Measurements from ENCODE around the gene ZXDA.

ZXDA gene

DNA sequence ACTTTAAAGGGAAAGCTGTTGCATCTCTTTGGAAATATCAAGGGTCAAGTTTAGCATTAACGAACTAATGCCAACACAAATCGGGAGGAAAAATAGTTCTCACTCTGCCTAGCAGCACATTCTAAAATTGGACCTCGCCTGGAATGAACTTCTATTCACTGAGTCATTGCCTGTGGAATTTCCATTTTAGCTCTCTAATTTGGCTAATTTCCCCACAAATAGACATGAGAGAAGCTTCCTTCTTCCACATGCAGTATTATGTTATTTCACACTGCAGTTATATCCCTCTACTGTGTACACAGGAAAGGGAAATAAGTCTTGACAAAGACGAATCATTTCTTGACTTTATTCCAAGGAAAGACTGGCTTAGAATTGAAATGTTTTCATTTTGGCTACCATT is 9.3 kb downstream of the ZXDA start:
- Histone ChIP-seq H3K79me1 (ENCODE audit: low read length) (no peaks in the 10 kb centered on the region), H3K27ac (ENCODE audit: low read depth, low read length) (no peak overlapping the region), H3K27me3 (ENCODE audit: insufficient read depth, low read length, poor library complexity) (no peaks in the 10 kb centered on the region), H2BK15ac (replicated peaks; ENCODE audit: low read depth) (no peak overlapping the region), H4K5ac (ENCODE audit: low read length) (no peak overlapping the region), H3K9ac (ENCODE audit: low read length) (no peak overlapping the region), H2BK120ac (ENCODE audit: low read depth, low read length) (no peak overlapping the region), H3K4me2 (ENCODE audit: low read length) (no peak overlapping the region), H4K8ac (ENCODE audit: low read depth, low read length) (no peak overlapping the region), H3K23ac (ENCODE audit: low read length) (no peak overlapping the region), H3K18ac (ENCODE audit: low read length) (no peak overlapping the region), H3K4me3 (ENCODE audit: low read length) (no peak overlapping the region), H3K4ac (ENCODE audit: low read depth, low read length) (no peak overlapping the region), H3K36me3 (ENCODE audit: control insufficient read depth, insufficient read depth, low read length) (no peaks in the 10 kb centered on the region), H3K4me1 (ENCODE audit: control insufficient read depth, low read depth, low read length) (no peaks in the 10 kb centered on the region), H3K56ac (ENCODE audit: low read length) (no peak overlapping the region), H3K79me2 (ENCODE audit: control insufficient read depth, insufficient read depth, low read length) (no peaks in the 10 kb centered on the region), H2BK5ac (ENCODE audit: low read length) (no peak overlapping the region), H2AK5ac (ENCODE audit: low read length) (no peak overlapping the region)
- no peak for DNase-seq
- no CpG with 5 or more reads among the region's 4 CpGs for WGBS (ENCODE audit: extremely low coverage, insufficient coverage, low lambda C conversion rate)

DNA sequence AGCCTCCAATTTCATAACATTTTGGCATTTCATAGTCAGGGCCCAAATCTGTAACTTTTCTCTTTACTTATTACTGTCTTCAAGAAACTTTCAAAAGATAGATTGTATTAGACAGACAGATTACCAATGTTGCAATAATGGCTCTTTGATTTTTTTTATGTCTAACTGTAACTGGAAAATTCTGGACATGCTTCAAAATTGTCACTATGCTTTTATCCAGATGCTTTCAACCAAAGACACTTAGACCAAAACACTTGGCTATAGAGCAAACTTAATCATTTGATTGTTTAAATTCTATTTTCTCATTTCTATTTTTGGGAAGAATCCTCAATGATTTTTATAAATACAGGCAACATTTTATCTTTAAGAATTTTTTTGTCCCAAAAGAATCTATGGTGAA is 10.4 kb downstream of the ZXDA start:
- Histone ChIP-seq H3K4me2 (ENCODE audit: low read length) (no peak overlapping the region), H3K4me1 (ENCODE audit: control insufficient read depth, low read depth, low read length) (no peaks in the 10 kb centered on the region), H4K8ac (ENCODE audit: low read depth, low read length) (no peak overlapping the region), H4K5ac (ENCODE audit: low read length) (no peak overlapping the region), H2BK5ac (ENCODE audit: low read length) (no peak overlapping the region), H3K79me2 (ENCODE audit: control insufficient read depth, insufficient read depth, low read length) (no peaks in the 10 kb centered on the region), H3K27me3 (ENCODE audit: insufficient read depth, low read length, poor library complexity) (no peaks in the 10 kb centered on the region), H3K56ac (ENCODE audit: low read length) (no peak overlapping the region), H3K18ac (ENCODE audit: low read length) (no peak overlapping the region), H3K79me1 (ENCODE audit: low read length) (no peaks in the 10 kb centered on the region), H3K4ac (ENCODE audit: low read depth, low read length) (no peak overlapping the region), H3K36me3 (ENCODE audit: control insufficient read depth, insufficient read depth, low read length) (no peaks in the 10 kb centered on the region), H2BK120ac (ENCODE audit: low read depth, low read length) (no peak overlapping the region), H2AK5ac (ENCODE audit: low read length) (no peak overlapping the region), H3K27ac (ENCODE audit: low read depth, low read length) (no peak overlapping the region), H3K9ac (ENCODE audit: low read length) (no peak overlapping the region), H3K4me3 (ENCODE audit: low read length) (no peak overlapping the region), H2BK15ac (replicated peaks; ENCODE audit: low read depth) (no peak overlapping the region), H3K23ac (ENCODE audit: low read length) (no peak overlapping the region)
- DNase-seq = no peak

DNA sequence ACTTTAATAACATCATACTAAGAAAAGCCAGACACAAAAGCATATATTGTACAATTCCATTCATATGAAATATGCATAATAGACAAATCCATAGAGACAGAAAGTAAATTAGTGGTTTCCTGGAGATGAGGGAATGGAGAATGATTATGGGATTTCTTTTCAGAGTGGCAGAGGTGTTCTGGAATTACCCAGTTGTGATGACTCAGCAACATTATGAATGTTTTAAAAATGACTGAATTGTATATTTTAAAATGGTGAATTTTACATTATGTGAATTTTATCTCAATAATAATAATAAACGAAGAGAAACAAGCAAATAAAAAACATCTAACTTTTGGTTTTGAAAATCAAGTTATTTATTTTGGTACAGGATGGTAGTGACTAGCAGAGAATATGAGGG is 11.2 kb downstream of the ZXDA start:
- H4K8ac ChIP-seq (ENCODE audit: low read depth, low read length) = no peak overlapping the region
- H3K23ac ChIP-seq (ENCODE audit: low read length) = no peak overlapping the region
- no peak overlapping the region for H2BK15ac ChIP-seq (replicated peaks; ENCODE audit: low read depth)
- H2BK5ac ChIP-seq (ENCODE audit: low read length) = no peak overlapping the region
- no peaks in the 10 kb centered on the region for H3K79me2 ChIP-seq (ENCODE audit: control insufficient read depth, insufficient read depth, low read length)
- H3K4me2 ChIP-seq (ENCODE audit: low read length) = no peak overlapping the region
- no peak overlapping the region for H3K56ac ChIP-seq (ENCODE audit: low read length)
- WGBS (ENCODE audit: extremely low coverage, insufficient coverage, low lambda C conversion rate) = no CpG with 5 or more reads among the region's 1 CpG
- H3K4me1 ChIP-seq (ENCODE audit: control insufficient read depth, low read depth, low read length) = no peaks in the 10 kb centered on the region
- H4K5ac ChIP-seq (ENCODE audit: low read length) = no peak overlapping the region
- H3K36me3 ChIP-seq (ENCODE audit: control insufficient read depth, insufficient read depth, low read length) = no peaks in the 10 kb centered on the region
- no peak overlapping the region for H3K4me3 ChIP-seq (ENCODE audit: low read length)
- no peaks in the 10 kb centered on the region for H3K27me3 ChIP-seq (ENCODE audit: insufficient read depth, low read length, poor library complexity)
- H3K9ac ChIP-seq (ENCODE audit: low read length) = no peak overlapping the region
- H3K79me1 ChIP-seq (ENCODE audit: low read length) = no peaks in the 10 kb centered on the region
- no peak overlapping the region for H2AK5ac ChIP-seq (ENCODE audit: low read length)
- H3K18ac ChIP-seq (ENCODE audit: low read length) = no peak overlapping the region
- H2BK120ac ChIP-seq (ENCODE audit: low read depth, low read length) = no peak overlapping the region
- no peak for DNase-seq
- no peak overlapping the region for H3K4ac ChIP-seq (ENCODE audit: low read depth, low read length)
- H3K27ac ChIP-seq (ENCODE audit: low read depth, low read length) = no peak overlapping the region

DNA sequence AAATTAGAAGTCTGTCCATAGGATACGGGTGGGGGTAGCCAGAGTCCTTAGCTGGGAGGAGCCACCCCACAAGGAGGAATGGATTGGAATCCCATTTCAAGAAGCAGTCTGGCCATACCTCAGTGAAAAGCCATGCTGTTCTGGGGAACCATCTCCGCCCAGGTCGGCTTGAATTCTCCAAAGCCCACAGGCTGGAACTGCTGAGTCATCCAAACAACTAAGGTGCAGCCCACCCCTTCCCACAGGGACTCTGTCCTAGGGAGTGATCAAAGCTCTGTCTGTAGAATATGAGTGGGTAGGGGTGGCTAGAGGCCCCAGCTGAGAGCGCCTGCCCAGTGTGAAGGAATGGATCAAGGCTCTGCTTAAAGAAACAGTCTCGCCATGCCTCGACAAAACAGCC is 38.8 kb downstream of the ZXDA start:
- Histone ChIP-seq H3K4me3 (ENCODE audit: low read length) (no peak overlapping the region), H3K4me2 (ENCODE audit: low read length) (no peak overlapping the region), H2AK5ac (ENCODE audit: low read length) (no peak overlapping the region), H3K23ac (ENCODE audit: low read length) (no peak overlapping the region), H4K8ac (ENCODE audit: low read depth, low read length) (no peak overlapping the region), H3K36me3 (ENCODE audit: control insufficient read depth, insufficient read depth, low read length) (no peaks in the 10 kb centered on the region), H3K79me1 (ENCODE audit: low read length) (no peaks in the 10 kb centered on the region), H3K79me2 (ENCODE audit: control insufficient read depth, insufficient read depth, low read length) (no peaks in the 10 kb centered on the region), H2BK120ac (ENCODE audit: low read depth, low read length) (no peak overlapping the region), H3K9ac (ENCODE audit: low read length) (no peak overlapping the region), H4K5ac (ENCODE audit: low read length) (no peak overlapping the region), H3K18ac (ENCODE audit: low read length) (no peak overlapping the region), H2BK15ac (replicated peaks; ENCODE audit: low read depth) (no peak overlapping the region), H2BK5ac (ENCODE audit: low read length) (no peak overlapping the region), H3K4me1 (ENCODE audit: control insufficient read depth, low read depth, low read length) (no peaks in the 10 kb centered on the region), H3K27ac (ENCODE audit: low read depth, low read length) (no peak overlapping the region), H3K56ac (ENCODE audit: low read length) (no peak overlapping the region), H3K27me3 (ENCODE audit: insufficient read depth, low read length, poor library complexity) (no peaks in the 10 kb centered on the region), H3K4ac (ENCODE audit: low read depth, low read length) (no peak overlapping the region)
- DNase-seq = no peak
- no CpG with 5 or more reads among the region's 6 CpGs for WGBS (ENCODE audit: extremely low coverage, insufficient coverage, low lambda C conversion rate)
